Epithelial cell of umbilical artery (primary cell): ENCODE data around the gene DNMT3A. TPM values are rescaled to one million over a fixed set of nuclear protein-coding genes. Genes with fewer than 3 reads are reported as not detected.

Experiments
- total RNA-seq: library from RNA; depleted of rRNA; stranded (reverse); fragments of >200 nt; gene quantifications from 2 replicates; pipeline ENCODE4 v1.2.3, GENCODE V29; 2014

DNMT3A gene
- total RNA-seq, result 28.6 and 38.6 TPM in 2 replicates

DNA sequence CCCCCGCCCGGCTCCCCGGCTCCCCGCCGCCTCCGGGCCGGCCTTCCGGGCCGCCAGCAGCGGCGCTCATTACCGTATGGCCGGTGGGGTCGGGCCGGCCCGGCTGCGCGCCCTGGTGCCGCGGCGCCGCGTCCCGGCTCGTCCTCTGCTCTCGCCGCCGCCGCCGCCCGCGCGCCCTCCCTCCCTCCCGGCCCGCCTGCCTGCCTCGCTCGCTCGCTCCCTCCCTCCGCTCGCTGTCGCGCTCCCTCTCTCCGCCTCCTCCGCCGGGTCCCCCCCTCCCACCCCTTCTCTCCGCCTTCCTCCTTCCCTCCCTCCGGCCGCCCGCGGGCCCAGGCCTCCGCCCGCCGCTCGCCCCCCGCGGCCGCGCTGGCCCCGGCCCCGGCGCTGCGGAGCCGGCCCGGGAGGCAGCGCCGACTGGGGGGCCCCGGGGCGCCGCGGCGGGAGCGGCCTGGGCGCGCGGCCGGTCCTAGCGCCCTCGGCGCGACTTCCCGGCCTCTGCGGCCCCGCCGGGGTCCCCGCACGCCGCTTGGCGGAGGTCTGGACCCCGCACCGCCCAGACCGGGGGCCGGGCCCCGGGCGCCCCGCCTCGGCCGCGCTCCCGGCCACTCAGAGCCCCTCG lies at the start of gene DNMT3A:
Gene DNMT3A, minus strand, starts transcription at position 173 of the 619 bp plus-strand sequence. CDS start 27,941 bp downstream, outside the sequence.

Other genes starting within 250 kb of the DNMT3A start
- gene POMC, start 173.3 kb downstream of the DNMT3A start, total RNA-seq, result 1.3 and 3.5 TPM in 2 replicates